ENCODE measurements around the gene GET4. TPM values are rescaled to one million over a fixed set of nuclear protein-coding genes. Genes with fewer than 3 reads are reported as not detected.
A peak's percentile ranks its signal among the peaks of the same experiment; 100 is the strongest.

Gene GET4
- total RNA-seq, 2 experiments from 2014 or later: 44.1 to 44.7 TPM

DNA sequence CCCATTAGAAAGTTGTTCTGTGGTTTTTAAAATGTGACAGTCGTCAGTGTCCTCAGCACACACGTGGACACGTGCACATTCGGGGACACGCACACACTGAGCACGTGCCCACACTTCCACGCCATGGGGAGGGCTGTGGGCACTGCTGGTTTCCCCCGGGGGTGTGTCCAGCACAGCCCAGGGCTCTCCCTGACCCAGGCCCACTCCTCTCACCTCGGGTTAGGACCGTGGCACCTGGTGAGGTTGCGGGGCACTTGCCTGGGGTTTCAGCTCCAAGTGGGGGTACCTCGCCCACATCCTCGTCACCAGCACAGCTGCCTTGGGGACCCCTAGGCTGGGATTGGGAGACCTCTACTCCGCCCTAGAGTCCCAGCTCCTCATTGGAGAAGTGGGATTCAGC is 20.7 kb downstream of the GET4 start:
- Mint-ChIP-seq H3K4me3 (no peak overlapping the region), H3K36me3 (peaks cover 24% of the 10 kb centered on the region), H3K4me1 (no peaks in the 10 kb centered on the region), H3K9me3 (no peaks in the 10 kb centered on the region), H3K27me3 (no peaks in the 10 kb centered on the region), H3K27ac (no peak overlapping the region)
- POLR2A ChIA-PET: no interaction called here
- no peak for ATAC-seq (ENCODE audit: low read depth)
- DNase-seq: no peak

DNA sequence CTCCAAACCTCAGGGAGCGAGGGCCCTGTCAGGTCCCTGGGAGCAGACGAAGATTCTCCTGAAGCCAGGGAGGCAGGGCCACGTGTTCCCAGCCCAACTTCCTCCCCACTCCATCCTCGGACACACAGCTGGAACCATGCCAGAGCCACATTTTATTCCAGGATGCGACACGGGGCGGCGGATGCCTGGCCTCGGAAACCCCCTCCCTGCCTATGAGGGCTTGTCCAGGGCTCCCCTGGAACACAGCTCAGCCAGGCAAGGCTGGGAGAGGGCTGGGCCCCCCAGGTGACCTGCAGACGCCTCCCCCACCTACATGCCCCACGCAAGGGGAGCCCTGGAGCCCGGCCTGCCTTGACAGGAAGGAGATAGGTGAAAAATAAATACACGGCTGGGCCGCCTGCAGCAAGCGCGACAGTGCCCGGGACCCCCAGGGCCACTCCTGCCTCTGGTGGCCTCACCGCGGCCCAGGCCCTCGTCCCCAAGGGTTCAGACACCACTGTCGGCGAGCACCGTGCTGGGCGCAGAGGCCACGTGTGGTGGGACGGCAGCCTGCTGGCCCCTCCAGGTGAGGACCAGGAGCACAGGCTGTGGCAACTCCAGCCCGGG is 21.5 kb downstream of the GET4 start:
- POLR2A ChIA-PET: no interaction called here

DNA sequence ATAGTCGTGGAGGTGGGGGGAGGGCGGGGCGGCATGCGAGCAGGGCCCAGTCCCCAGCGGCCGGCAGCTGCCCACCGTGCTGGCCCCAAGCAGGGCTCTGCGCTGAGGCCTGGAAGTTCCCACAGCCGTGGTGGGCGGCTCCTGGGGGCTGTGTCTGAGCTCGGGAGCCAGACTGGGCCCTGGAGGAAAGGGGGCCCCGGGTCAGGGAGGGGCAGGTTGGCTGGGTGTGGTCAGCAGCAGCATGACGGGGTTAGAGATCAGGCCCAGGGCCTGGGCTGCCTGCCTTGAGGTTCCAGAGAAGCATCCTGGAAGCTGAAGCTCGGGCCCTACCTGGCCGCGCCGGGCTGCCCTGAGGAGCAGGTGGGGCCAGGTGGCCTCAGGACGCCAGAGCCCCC is 22.1 kb downstream of the GET4 start:
- POLR2A ChIA-PET: no interaction called here
- ATAC-seq (ENCODE audit: low read depth) (no peak), DNase-seq (no peak)
- Mint-ChIP-seq H3K9me3 (no peaks in the 10 kb centered on the region), H3K36me3 (peaks cover 11% of the 10 kb centered on the region), H3K4me1 (no peaks in the 10 kb centered on the region), H3K4me3 (no peak overlapping the region), H3K27ac (no peak overlapping the region), H3K27me3 (no peaks in the 10 kb centered on the region)

More for the DNA sequence above, 21.5 kb downstream of the GET4 start:
- H3K36me3 Mint-ChIP-seq: peaks cover 16% of the 10 kb centered on the region
- DNase-seq: no peak
- H3K9me3 Mint-ChIP-seq: no peaks in the 10 kb centered on the region
- no peaks in the 10 kb centered on the region for H3K27me3 Mint-ChIP-seq
- no peak overlapping the region for H3K27ac Mint-ChIP-seq
- H3K4me1 Mint-ChIP-seq: no peaks in the 10 kb centered on the region
- no peak overlapping the region for H3K4me3 Mint-ChIP-seq
- ATAC-seq (ENCODE audit: low read depth): no peak

DNA sequence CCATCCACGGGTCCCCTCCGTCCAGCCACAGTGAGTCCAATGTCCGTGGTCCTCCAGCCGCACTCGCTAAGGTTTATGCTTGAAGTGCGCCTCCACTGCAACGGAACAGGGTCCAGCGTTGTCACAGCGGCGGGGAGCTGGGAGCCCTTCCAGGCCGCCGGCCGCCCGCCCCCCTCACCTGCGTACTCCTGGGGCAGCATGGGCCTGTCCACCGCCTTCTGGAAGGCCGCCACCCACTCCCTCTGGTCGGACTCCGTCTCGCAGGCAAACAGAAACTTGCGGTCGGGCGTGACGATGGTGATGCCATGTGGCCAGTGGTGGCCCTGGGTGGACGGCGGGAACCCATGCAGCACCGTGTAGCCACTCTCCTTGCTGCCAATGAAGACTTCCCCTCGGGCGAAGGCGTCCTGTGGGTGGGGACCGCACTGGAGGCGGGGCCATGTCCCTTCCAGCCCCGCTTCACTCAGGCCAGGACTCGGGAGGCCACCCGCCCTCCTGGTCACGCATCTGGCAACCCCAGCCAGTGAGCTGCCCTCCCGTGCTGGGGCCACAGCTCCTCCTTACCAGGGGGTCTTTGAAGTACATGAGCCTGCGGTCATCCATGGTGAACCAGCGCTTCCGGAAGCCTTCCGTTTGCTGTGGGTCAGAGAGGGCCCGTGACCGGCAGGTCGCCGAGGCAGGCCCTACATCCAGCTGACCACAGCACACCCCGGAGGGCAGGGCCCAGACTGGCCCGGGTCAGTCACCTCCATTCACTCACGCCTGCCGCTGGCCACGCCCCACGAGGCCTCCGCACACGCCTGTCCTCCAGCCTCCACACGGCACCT is 22.7 kb downstream of the GET4 start:
- ATAC-seq (ENCODE audit: low read depth) (no peak), DNase-seq (no peak)
- H3K4me3 Mint-ChIP-seq: no peak overlapping the region
- no peak overlapping the region for H3K27ac Mint-ChIP-seq
- no peaks in the 10 kb centered on the region for H3K9me3 Mint-ChIP-seq
- H3K36me3 Mint-ChIP-seq: peaks cover 9% of the 10 kb centered on the region
- H3K27me3 Mint-ChIP-seq: no peaks in the 10 kb centered on the region
- POLR2A ChIA-PET: no interaction called here
- no peaks in the 10 kb centered on the region for H3K4me1 Mint-ChIP-seq

DNA sequence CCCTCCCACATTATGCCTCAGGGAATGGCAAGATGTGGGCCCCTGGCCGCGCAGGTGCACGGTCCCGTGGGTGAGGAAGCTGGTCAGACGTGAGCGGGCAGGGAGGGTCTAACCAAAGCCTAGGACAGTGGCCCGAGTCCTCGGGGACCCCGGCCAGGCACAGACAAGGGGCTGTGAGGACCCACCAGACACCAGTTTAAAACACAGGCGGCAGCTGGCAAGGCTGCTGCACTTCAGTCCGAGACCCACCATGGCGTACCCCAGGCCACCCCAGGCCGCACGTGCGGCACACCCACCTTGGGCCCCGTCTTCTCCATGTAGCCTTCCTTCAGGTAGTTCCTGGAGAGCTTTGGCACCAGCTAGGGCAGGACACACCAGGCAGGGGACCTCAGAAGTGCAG is 23.5 kb downstream of the GET4 start:
- no peaks in the 10 kb centered on the region for H3K4me1 Mint-ChIP-seq
- no peak overlapping the region for H3K4me3 Mint-ChIP-seq
- peaks cover 7% of the 10 kb centered on the region for H3K36me3 Mint-ChIP-seq
- DNase-seq: no peak
- POLR2A ChIA-PET: no interaction called here
- no peak for ATAC-seq (ENCODE audit: low read depth)
- no peaks in the 10 kb centered on the region for H3K27me3 Mint-ChIP-seq
- no peaks in the 10 kb centered on the region for H3K9me3 Mint-ChIP-seq
- H3K27ac Mint-ChIP-seq: no peak overlapping the region

DNA sequence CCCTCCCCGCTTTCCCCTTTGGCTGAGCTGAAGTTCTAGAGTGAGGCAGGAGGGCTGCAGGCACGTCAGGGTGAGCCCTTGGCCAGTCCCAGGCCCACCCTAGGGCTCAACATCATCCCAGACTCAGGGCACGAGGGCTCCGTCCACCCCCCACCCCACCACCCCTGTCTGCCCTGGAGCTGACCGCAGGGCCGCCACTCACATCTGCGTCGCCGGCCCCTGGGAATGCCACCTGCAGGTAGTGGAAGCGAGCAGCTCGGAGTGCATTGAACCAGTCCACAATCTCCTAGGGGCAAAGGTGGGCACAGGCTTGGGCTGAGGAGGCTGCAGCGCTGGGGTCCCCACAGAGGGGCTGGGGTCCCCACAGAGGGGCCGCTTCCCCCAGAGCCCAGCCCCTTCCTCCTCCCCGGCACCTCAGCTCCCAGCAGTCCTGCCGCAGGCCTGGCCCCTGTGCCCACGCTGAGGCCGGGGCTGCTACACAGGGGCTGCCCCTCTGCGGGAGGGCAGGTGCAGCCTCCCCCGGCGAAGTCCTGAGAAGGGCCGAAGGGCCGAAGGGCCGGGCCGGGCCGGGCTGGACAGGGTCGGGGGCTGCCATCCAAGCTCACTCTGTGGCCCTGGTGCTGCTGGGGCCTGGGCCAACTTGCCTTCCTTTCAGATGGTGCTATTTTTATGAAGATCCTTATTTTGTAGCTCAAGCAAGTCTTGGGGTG is 24.1 kb downstream of the GET4 start:
- Mint-ChIP-seq H3K36me3 (peaks cover 4% of the 10 kb centered on the region), H3K4me3 (no peak overlapping the region), H3K9me3 (no peaks in the 10 kb centered on the region), H3K4me1 (no peaks in the 10 kb centered on the region), H3K27ac (no peak overlapping the region), H3K27me3 (no peaks in the 10 kb centered on the region)
- no peak for ATAC-seq (ENCODE audit: low read depth)
- POLR2A ChIA-PET: interaction anchor here (0.6 kb wide), 1 partner anchor 21 kb away, joined by 4 read pairs; no protein-coding TSS in a partner anchor
- no peak for DNase-seq

DNA sequence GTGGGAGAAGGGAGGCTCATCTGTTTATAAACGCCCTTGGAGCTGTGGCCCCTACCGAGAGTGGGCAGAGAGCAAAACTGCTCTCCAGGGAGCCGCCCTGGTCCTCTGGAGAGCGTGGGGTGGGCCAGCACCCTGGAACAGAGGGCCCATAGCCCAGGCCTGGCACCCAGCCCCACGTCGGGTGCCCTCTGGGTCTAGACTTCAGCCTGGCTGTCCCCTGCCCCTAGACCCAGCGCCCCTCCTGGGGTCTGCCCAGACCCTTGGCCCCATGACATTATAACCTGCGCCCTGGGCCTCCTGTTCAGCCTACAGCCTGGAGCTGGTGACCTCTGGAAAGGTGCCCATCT is 24.7 kb downstream of the GET4 start:
- Mint-ChIP-seq H3K36me3 (peaks cover 4% of the 10 kb centered on the region), H3K4me3 (no peak overlapping the region), H3K27me3 (no peaks in the 10 kb centered on the region), H3K9me3 (no peaks in the 10 kb centered on the region), H3K4me1 (no peaks in the 10 kb centered on the region), H3K27ac (no peak overlapping the region)
- POLR2A ChIA-PET: interaction anchor here (1.2 kb wide), 1 partner anchor 145 kb away, joined by 3 read pairs; no protein-coding TSS in a partner anchor
- DNase-seq (no peak), ATAC-seq (ENCODE audit: low read depth) (no peak)

DNA sequence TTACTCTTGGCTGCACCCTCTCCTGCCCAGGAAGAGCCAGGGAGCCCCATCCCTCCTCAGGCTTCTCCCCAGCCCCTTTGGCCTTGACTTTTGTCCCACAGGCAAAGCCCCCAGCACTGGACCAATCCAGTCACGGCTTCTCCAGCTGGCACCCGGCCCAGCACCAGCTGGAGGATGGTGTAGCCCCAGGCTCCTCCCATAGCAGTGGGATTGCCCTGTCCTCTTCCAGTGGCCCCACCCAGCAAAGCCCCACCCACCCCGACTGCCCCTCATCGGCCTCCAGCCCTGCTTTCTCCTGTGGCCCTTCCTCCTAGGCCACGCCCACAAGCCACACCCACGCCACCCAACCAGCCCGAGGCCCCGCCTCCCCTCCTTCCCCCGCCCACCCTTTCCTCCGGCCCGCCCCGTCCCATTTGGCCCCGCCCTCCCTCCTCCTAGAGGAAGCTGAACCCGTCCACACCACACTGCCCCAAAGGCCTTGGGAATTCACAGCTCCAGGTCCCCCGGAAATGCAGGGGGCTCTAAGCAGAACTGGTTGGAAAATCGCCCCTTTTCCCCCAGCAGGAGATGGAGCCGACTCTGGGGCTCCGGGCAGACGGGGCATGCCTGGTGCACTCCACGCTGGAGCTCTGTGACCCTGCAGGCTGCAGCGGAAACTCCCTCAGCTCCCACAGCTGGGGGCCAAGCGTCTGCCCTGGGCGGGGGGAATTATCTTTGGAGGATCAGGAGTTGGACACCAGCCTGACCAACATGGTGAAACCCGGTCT is 25.2 kb downstream of the GET4 start:
- no peaks in the 10 kb centered on the region for H3K36me3 Mint-ChIP-seq
- POLR2A ChIA-PET: interaction anchor here (1.0 to 1.2 kb wide), 2 partner anchors 25 to 145 kb away, joined by 3 read pairs; partner anchors contain the start of gene GET4
- no peak overlapping the region for H3K27ac Mint-ChIP-seq
- H3K4me1 Mint-ChIP-seq: no peaks in the 10 kb centered on the region
- H3K27me3 Mint-ChIP-seq: no peaks in the 10 kb centered on the region
- ATAC-seq (ENCODE audit: low read depth): peak; percentile 38
- DNase-seq: peak; percentile 64
- H3K9me3 Mint-ChIP-seq: no peaks in the 10 kb centered on the region
- H3K4me3 Mint-ChIP-seq: no peak overlapping the region

DNA sequence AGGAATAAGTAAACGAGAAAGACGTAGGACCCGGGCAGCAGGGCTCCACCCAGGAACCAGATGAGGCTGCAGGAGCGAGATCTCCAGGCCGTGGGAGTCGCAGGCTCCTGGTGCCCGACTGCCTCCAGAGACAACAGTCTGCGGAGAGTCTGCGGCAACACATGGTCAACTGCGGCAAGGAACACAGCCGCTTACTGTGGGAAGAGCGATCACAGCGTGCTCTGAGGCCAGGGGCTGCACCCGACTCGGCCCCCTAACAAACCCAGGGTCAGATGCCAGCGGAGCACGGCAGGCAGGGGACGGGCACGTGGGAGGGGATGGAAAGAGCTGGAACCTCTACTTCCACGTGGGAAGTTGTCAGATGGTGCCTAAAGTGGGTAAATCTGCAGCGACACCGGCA is 26.6 kb downstream of the GET4 start:
- no peak for ATAC-seq (ENCODE audit: low read depth)
- no peaks in the 10 kb centered on the region for H3K4me1 Mint-ChIP-seq
- H3K9me3 Mint-ChIP-seq: no peaks in the 10 kb centered on the region
- no peaks in the 10 kb centered on the region for H3K36me3 Mint-ChIP-seq
- no peak for DNase-seq
- H3K27ac Mint-ChIP-seq: no peak overlapping the region
- H3K27me3 Mint-ChIP-seq: no peaks in the 10 kb centered on the region
- H3K4me3 Mint-ChIP-seq: no peak overlapping the region
- POLR2A ChIA-PET: no interaction called here

DNA sequence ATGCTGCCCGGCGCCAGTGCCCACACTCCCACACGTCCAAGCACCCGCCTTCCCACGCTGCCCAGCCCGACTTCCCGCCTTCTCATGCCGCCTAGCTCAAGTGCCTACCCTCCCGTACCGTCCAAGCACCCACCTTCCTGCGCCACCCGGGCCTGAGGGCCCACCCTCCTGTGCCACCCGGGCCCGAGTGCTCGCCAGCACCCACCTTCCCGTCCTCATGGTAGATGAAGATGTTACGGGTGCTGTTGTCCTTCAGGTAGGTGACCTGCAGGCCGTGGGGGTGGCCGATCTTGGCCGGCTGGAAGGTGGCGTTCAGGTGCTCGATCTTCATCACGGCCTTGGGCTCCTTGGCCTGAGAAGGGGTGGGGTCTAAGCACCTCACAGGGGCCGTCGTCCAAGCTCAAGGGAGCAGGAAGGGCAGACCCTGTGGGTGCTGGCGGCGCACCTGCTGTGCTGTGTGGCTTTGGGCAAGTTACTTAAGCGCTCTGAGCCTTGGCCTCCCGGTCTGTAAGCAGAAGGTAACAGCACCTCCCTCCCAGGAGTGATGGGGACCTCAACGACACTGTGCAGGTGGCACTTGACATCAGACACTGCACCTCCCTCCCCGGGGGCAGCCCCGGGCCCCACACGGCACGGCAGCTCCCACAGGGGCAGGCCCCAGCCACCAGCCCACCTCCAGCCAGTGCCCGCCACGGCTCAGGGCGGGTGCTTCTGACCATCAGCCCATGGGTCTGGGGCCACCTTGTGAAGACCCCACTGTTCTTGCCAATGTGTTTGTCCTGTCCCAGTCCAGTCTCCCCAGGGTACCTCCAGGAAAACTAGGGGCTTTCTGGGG is 27.8 kb downstream of the GET4 start:
- ATAC-seq (ENCODE audit: low read depth) (no peak), DNase-seq (no peak)
- Mint-ChIP-seq H3K27me3 (no peaks in the 10 kb centered on the region), H3K9me3 (no peaks in the 10 kb centered on the region), H3K4me1 (no peaks in the 10 kb centered on the region), H3K36me3 (no peaks in the 10 kb centered on the region), H3K27ac (no peak overlapping the region), H3K4me3 (no peak overlapping the region)
- POLR2A ChIA-PET: no interaction called here

DNA sequence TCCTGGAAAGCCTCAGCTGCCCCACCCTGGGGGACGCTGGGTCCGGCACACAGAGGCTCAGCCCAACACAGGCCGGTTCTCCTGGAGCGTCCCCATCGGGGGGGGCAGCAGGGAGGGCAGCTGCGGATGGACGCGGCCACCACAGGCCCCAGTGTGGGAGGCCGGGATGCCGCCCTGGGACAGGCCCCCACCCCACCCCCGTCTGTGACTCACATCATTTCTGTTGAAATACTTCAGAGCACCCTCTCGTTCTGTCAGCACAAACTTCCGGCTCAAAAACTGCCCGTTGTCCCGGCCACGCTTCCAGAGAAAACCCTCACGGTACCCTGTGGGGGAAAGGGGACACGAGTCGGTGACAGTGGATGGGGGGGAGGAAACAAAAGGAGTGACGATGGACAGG is 28.5 kb downstream of the GET4 start:
- Mint-ChIP-seq H3K36me3 (no peaks in the 10 kb centered on the region), H3K4me1 (no peaks in the 10 kb centered on the region), H3K9me3 (no peaks in the 10 kb centered on the region), H3K27ac (no peak overlapping the region), H3K27me3 (no peaks in the 10 kb centered on the region), H3K4me3 (no peak overlapping the region)
- ATAC-seq (ENCODE audit: low read depth) (no peak), DNase-seq (no peak)
- POLR2A ChIA-PET: no interaction called here

DNA sequence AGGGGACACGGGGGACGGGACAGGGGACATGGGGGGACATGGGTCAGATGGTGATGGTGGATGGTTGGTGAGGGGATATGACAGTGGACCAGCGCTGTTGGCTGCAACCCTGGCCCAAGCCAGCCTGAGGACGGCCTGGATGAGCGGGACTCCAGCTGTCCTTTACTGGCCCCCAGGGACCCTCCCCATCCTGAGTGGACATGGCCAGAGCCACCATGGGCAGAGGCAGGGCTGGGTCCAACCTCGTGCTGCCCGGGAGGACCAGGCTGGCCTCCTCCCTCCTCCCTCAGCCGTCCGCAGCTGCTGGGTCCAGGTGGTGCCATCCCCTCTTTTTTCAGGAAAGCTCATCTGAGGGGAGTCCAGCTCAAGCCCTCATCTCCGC is 30.4 kb downstream of the GET4 start:
- ATAC-seq (ENCODE audit: low read depth): peak; percentile 25
- POLR2A ChIA-PET: interaction anchor here (0.8 to 2.1 kb wide), 3 partner anchors 16 to 68 kb away, joined by 3 to 6 read pairs (median 5); no protein-coding TSS in a partner anchor
- Mint-ChIP-seq H3K27ac (no peak overlapping the region), H3K36me3 (no peaks in the 10 kb centered on the region), H3K9me3 (no peaks in the 10 kb centered on the region), H3K4me3 (no peak overlapping the region), H3K4me1 (peaks cover 3% of the 10 kb centered on the region), H3K27me3 (no peaks in the 10 kb centered on the region)
- DNase-seq: peak; percentile 56

Data from activated naive CD8-positive, alpha-beta T cell treated with anti-CD3 and anti-CD28 coated beads, Interleukin-2, amount 10 ng/mL, durations not matched to agents 7 days and 5 days (primary cell).